HCT116 (cell line): ENCODE results near the gene GPR65. TPM values are rescaled to one million over a fixed set of nuclear protein-coding genes. Genes with fewer than 3 reads are reported as not detected.

Source experiments
- ATAC-seq: fragments of 200-7000 bp; cut with Tn5 transposase; 2 replicates; pipeline ENCODE4 v1.9.1; 2020; ENCODE audit warnings: mild to moderate bottlenecking, moderate library complexity
- BruUV-seq: library from RNA; stranded (reverse); fragments of 400-500 nt; replicated peaks from 2 replicates; lab custom pipeline; 2021; lab: Mats Ljungman, UMichigan
- CTCF ChIA-PET: fragments of 300-600 bp; sonication (Branson Sonifier 250); formaldehyde crosslinking; loops from one replicate; lab custom pipeline; 2021; ENCODE audit warnings: antibody characterized with exemption; lab: Charles Lee
- POLR2A ChIA-PET: fragments of 300-600, 350-600 bp; sonication (Branson Sonifier 250); formaldehyde crosslinking; loops from one replicate; lab custom pipeline; 2021; ENCODE audit warnings: antibody characterized with exemption; lab: Charles Lee
- RAD21 ChIA-PET, 2 experiments: fragments of 300-600 bp; sonication (Branson Sonifier 250); formaldehyde crosslinking; loops; one replicate each; lab custom pipeline; 2023; ENCODE audit warnings: low total read pairs in 2 of 2; ENCODE audit not compliant: uncharacterized antibody in 2 of 2, unreplicated experiment in 2 of 2, low non-redundant PET in 1 of 2; lab: Charles Lee
- DNase-seq: peaks from one replicate; pipeline ENCODE4 v3.0.0-alpha.2; 2010; ENCODE audit warnings: low read depth, low spot score
- H2AFZ ChIP-seq: fragments of 200-600 bp; shearing (Covaris generic), sonication (generic); 2 replicates; pipeline ENCODE4 v1.6.1; 2017; ENCODE audit warnings: low read depth, mixed run types, mixed read lengths, antibody characterized with exemption, low read length; ENCODE audit not compliant: poor library complexity, severe bottlenecking
- H3K27ac ChIP-seq: 2 replicates; pipeline ENCODE4 v1.5.1; 2012; ENCODE audit warnings: low read depth, low read length
- H3K27me3 ChIP-seq: fragments of 200-600 bp; sonication (generic); 2 replicates; pipeline ENCODE4 v1.6.1; 2016; ENCODE audit warnings: mixed run types, low read length, mixed read lengths; ENCODE audit not compliant: insufficient read depth
- H3K36me3 ChIP-seq, 2 experiments: fragments of 200-500 bp in 1 of 2; fragments of 200-600 bp in 1 of 2; sonication (Bioruptor generic) in 1 of 2; sonication (generic) in 1 of 2; 2 replicates each; pipeline versions ENCODE4 v1.5.1 to v1.6.1; 2014 to 2016; ENCODE audit warnings: low read length in 2 of 2, inconsistent platforms in 1 of 2, mixed read lengths in 1 of 2, mixed run types in 1 of 2; ENCODE audit not compliant: insufficient read depth in 2 of 2, control insufficient read depth in 1 of 2
- H3K4me1 ChIP-seq, 2 experiments: fragments of 200-600 bp in 1 of 2; sonication (generic) in 1 of 2; 2 replicates each; pipeline versions ENCODE4 v1.5.1 to v1.6.1; 2012 to 2017; ENCODE audit warnings: low read length in 2 of 2, inconsistent platforms in 1 of 2, mild to moderate bottlenecking in 1 of 2, mixed read lengths in 1 of 2, mixed run types in 1 of 2, moderate library complexity in 1 of 2; ENCODE audit not compliant: insufficient read depth in 2 of 2, control insufficient read depth in 1 of 2
- H3K4me2 ChIP-seq: fragments of 200-600 bp; sonication (generic); 2 replicates; pipeline ENCODE4 v1.6.1; 2017; ENCODE audit warnings: mixed run types, low read length, mixed read lengths
- H3K4me3 ChIP-seq, 2 experiments: fragments of 200-600 bp in 1 of 2; sonication (generic) in 1 of 2; replicated peaks in 1 of 2; 2 replicates each; pipeline ENCODE4 v1.5.1; 2011 to 2016; ENCODE audit warnings: low read length in 2 of 2, control low read depth in 1 of 2, low read depth in 1 of 2, mild to moderate bottlenecking in 1 of 2, mixed read lengths in 1 of 2, mixed run types in 1 of 2
- H3K79me2 ChIP-seq: fragments of 200-600 bp; sonication (generic); 2 replicates; pipeline ENCODE4 v1.6.1; 2017; ENCODE audit warnings: mild to moderate bottlenecking, mixed run types, low read length, moderate library complexity, mixed read lengths; ENCODE audit not compliant: insufficient read depth
- H3K9ac ChIP-seq: fragments of 200-600 bp; sonication (generic); 2 replicates; pipeline ENCODE4 v1.6.1; 2016; ENCODE audit warnings: low read length, mixed read lengths
- H3K9me2 ChIP-seq: fragments of 200-600 bp; sonication (generic), shearing (Covaris generic); 2 replicates; pipeline ENCODE4 v1.6.1; 2017; ENCODE audit warnings: mixed run types, mild to moderate bottlenecking, moderate library complexity; ENCODE audit not compliant: insufficient read depth
- H3K9me3 ChIP-seq, 2 experiments: fragments of 200-500 bp in 1 of 2; fragments of 200-600 bp in 1 of 2; sonication (Bioruptor generic) in 1 of 2; sonication (generic) in 1 of 2; 2 replicates each; pipeline ENCODE4 v1.6.1; 2014 to 2017; ENCODE audit warnings: low read length in 2 of 2, mixed read lengths in 2 of 2, inconsistent platforms in 1 of 2, low read depth in 1 of 2, mild to moderate bottlenecking in 1 of 2, mixed run types in 1 of 2, moderate library complexity in 1 of 2; ENCODE audit not compliant: control insufficient read depth in 1 of 2, insufficient read depth in 1 of 2
- H4K20me1 ChIP-seq: fragments of 200-600 bp; sonication (generic), shearing (Covaris generic); 2 replicates; pipeline ENCODE4 v1.6.1; 2017; ENCODE audit warnings: mixed run types, mild to moderate bottlenecking, moderate library complexity; ENCODE audit not compliant: insufficient read depth
- CBX3 ChIP-seq: IDR thresholded peaks from 2 replicates; pipeline ENCODE4 v1.6.1; 2012; ENCODE audit warnings: low read depth
- EGR1 ChIP-seq: IDR thresholded peaks from 2 replicates; pipeline ENCODE4 v1.6.1; 2012; ENCODE audit warnings: low read depth
- EZH2 ChIP-seq: fragments of 200-600 bp; sonication (generic); IDR thresholded peaks from 2 replicates; pipeline ENCODE4 v1.6.1; 2017; ENCODE audit warnings: antibody characterized with exemption, mixed run types
- JUND ChIP-seq: IDR thresholded peaks from 2 replicates; pipeline ENCODE4 v1.6.1; 2012
- SP1 ChIP-seq: IDR thresholded peaks from 2 replicates; pipeline ENCODE4 v1.6.1; 2012; ENCODE audit warnings: low read depth
- SRF ChIP-seq: IDR thresholded peaks from 2 replicates; pipeline ENCODE4 v1.6.1; 2012; ENCODE audit warnings: low read depth
- TCF7L2 ChIP-seq: IDR thresholded peaks from 2 replicates; pipeline ENCODE4 v1.7.0; 2011; ENCODE audit warnings: borderline replicate concordance, inconsistent platforms; ENCODE audit not compliant: insufficient read depth, insufficient read length; ENCODE audit errors: extremely low read depth
- ZNF274 ChIP-seq: fragments of 200-500 bp; sonication (Bioruptor generic); IDR thresholded peaks from 2 replicates; pipeline ENCODE4 v1.6.1; 2014; ENCODE audit warnings: mild to moderate bottlenecking, low read depth, low read length, inconsistent platforms
- intact Hi-C: fragments of 100-400 bp; cut with micrococcal nuclease; formaldehyde crosslinking; loops from 2 replicates; pipeline ENCODE4 v1.10.0; 2022
- total RNA-seq: library from RNA; stranded (reverse); gene quantifications from one replicate; pipeline ENCODE4 v1.2.1, GENCODE V29; 2021; ENCODE audit not compliant: unreplicated experiment
- TF ChIP-seq, protein P1 (sequence below), 3 experiments: fragments of 200-600 bp in 1 of 3; sonication (generic) in 1 of 3; IDR thresholded peaks in 2 of 3; conservative IDR thresholded peaks in 1 of 3; 2 replicates each; pipeline ENCODE4 v1.5.1; 2012 to 2017; ENCODE audit warnings: low read depth in 2 of 3, low read length in 2 of 3, antibody characterized with exemption in 1 of 3, borderline replicate concordance in 1 of 3, control low read depth in 1 of 3, mild to moderate bottlenecking in 1 of 3, mixed read lengths in 1 of 3, mixed run types in 1 of 3, moderate library complexity in 1 of 3; ENCODE audit not compliant: insufficient read depth in 1 of 3
- TF ChIP-seq, protein P2 (sequence below): IDR thresholded peaks from 2 replicates; pipeline ENCODE4 v1.6.1; 2011; ENCODE audit warnings: mild to moderate bottlenecking, low read length, moderate library complexity; ENCODE audit not compliant: insufficient replicate concordance; ENCODE audit errors: extremely low read depth
- TF ChIP-seq, protein P3 (sequence below): IDR thresholded peaks from 2 replicates; pipeline ENCODE4 v1.6.1; 2012
- TF ChIP-seq, protein P4 (sequence below): IDR thresholded peaks from 2 replicates; pipeline ENCODE4 v1.6.1; 2012; ENCODE audit warnings: low read depth
- TF ChIP-seq, protein P5 (sequence below): IDR thresholded peaks from 2 replicates; pipeline ENCODE4 v1.6.1; 2012

Gene GPR65
- total RNA-seq, 1 experiment from 2014 or later: 0.05 TPM

DNA sequence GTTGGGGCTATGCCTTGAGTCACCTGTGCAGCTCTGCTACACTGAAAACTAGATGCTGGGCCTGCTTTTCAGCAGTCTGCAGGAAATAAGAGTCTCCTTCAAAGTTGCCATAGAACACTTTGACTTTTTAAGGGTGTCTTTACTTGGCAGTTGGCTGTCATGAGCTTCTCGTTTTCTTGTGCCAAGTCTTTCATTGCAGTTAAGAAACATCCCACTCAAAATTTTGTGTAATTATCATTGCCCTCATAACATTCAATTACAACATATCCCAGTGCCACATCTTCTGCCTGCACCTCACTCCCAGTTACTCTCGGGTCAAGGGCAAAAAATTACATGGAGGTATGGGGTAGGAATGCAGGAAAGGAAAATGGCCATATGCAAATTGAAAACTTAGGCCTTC lies 29.1 kb downstream of the GPR65 start:
- no TSS peak for BruUV-seq
- H3K79me2 ChIP-seq: no peaks in the 10 kb centered on the region
- POLR2A ChIA-PET: no interaction called here
- no peak overlapping the region for H2AFZ ChIP-seq
- no peak overlapping the region for H3K9ac ChIP-seq
- no peak for DNase-seq
- H3K4me2 ChIP-seq: no peak overlapping the region
- no peak for TF ChIP-seq EGR1
- TF ChIP-seq, protein P1, sequence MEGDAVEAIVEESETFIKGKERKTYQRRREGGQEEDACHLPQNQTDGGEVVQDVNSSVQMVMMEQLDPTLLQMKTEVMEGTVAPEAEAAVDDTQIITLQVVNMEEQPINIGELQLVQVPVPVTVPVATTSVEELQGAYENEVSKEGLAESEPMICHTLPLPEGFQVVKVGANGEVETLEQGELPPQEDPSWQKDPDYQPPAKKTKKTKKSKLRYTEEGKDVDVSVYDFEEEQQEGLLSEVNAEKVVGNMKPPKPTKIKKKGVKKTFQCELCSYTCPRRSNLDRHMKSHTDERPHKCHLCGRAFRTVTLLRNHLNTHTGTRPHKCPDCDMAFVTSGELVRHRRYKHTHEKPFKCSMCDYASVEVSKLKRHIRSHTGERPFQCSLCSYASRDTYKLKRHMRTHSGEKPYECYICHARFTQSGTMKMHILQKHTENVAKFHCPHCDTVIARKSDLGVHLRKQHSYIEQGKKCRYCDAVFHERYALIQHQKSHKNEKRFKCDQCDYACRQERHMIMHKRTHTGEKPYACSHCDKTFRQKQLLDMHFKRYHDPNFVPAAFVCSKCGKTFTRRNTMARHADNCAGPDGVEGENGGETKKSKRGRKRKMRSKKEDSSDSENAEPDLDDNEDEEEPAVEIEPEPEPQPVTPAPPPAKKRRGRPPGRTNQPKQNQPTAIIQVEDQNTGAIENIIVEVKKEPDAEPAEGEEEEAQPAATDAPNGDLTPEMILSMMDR (IDR thresholded peaks at IDR 0.05 in 2 of 3, conservative IDR thresholded peaks at IDR 0.05 in 1 of 3; ENCODE audit: borderline replicate concordance in 1 of 3, insufficient read depth in 1 of 3, low read depth in 2 of 3, low read length in 2 of 3): no peak
- TF ChIP-seq, protein P2, sequence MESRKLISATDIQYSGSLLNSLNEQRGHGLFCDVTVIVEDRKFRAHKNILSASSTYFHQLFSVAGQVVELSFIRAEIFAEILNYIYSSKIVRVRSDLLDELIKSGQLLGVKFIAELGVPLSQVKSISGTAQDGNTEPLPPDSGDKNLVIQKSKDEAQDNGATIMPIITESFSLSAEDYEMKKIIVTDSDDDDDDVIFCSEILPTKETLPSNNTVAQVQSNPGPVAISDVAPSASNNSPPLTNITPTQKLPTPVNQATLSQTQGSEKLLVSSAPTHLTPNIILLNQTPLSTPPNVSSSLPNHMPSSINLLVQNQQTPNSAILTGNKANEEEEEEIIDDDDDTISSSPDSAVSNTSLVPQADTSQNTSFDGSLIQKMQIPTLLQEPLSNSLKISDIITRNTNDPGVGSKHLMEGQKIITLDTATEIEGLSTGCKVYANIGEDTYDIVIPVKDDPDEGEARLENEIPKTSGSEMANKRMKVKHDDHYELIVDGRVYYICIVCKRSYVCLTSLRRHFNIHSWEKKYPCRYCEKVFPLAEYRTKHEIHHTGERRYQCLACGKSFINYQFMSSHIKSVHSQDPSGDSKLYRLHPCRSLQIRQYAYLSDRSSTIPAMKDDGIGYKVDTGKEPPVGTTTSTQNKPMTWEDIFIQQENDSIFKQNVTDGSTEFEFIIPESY: no peak
- TF ChIP-seq, protein P3, sequence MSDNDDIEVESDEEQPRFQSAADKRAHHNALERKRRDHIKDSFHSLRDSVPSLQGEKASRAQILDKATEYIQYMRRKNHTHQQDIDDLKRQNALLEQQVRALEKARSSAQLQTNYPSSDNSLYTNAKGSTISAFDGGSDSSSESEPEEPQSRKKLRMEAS: no peak
- no peak for TF ChIP-seq SRF
- TF ChIP-seq, protein P4, sequence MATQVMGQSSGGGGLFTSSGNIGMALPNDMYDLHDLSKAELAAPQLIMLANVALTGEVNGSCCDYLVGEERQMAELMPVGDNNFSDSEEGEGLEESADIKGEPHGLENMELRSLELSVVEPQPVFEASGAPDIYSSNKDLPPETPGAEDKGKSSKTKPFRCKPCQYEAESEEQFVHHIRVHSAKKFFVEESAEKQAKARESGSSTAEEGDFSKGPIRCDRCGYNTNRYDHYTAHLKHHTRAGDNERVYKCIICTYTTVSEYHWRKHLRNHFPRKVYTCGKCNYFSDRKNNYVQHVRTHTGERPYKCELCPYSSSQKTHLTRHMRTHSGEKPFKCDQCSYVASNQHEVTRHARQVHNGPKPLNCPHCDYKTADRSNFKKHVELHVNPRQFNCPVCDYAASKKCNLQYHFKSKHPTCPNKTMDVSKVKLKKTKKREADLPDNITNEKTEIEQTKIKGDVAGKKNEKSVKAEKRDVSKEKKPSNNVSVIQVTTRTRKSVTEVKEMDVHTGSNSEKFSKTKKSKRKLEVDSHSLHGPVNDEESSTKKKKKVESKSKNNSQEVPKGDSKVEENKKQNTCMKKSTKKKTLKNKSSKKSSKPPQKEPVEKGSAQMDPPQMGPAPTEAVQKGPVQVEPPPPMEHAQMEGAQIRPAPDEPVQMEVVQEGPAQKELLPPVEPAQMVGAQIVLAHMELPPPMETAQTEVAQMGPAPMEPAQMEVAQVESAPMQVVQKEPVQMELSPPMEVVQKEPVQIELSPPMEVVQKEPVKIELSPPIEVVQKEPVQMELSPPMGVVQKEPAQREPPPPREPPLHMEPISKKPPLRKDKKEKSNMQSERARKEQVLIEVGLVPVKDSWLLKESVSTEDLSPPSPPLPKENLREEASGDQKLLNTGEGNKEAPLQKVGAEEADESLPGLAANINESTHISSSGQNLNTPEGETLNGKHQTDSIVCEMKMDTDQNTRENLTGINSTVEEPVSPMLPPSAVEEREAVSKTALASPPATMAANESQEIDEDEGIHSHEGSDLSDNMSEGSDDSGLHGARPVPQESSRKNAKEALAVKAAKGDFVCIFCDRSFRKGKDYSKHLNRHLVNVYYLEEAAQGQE: no peak
- TF ChIP-seq JUND: no peak
- no peak for TF ChIP-seq EZH2
- no peak for TF ChIP-seq SP1
- TF ChIP-seq CBX3: no peak
- TF ChIP-seq ZNF274: no peak
- no peak for TF ChIP-seq TCF7L2
- TF ChIP-seq, protein P5, sequence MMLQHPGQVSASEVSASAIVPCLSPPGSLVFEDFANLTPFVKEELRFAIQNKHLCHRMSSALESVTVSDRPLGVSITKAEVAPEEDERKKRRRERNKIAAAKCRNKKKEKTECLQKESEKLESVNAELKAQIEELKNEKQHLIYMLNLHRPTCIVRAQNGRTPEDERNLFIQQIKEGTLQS: no peak
- TF ChIP-seq, all 23 proteins: peak for 0
- H3K36me3 ChIP-seq: no peaks in the 10 kb centered on the region
- H3K27ac ChIP-seq: no peak overlapping the region
- no peaks in the 10 kb centered on the region for H3K9me2 ChIP-seq
- no peaks in the 10 kb centered on the region for H4K20me1 ChIP-seq
- H3K9me3 ChIP-seq: no peaks in the 10 kb centered on the region; a peak in 1 of 4 replicates
- no peak overlapping the region for H3K4me3 ChIP-seq
- intact Hi-C loops: no loop called here
- ATAC-seq: no peak
- RAD21 ChIA-PET: no interaction called here
- H3K27me3 ChIP-seq: no peaks in the 10 kb centered on the region
- CTCF ChIA-PET: no interaction called here
- no peaks in the 10 kb centered on the region for H3K4me1 ChIP-seq
